ENCODE results near the gene DTYMK.

DNA sequence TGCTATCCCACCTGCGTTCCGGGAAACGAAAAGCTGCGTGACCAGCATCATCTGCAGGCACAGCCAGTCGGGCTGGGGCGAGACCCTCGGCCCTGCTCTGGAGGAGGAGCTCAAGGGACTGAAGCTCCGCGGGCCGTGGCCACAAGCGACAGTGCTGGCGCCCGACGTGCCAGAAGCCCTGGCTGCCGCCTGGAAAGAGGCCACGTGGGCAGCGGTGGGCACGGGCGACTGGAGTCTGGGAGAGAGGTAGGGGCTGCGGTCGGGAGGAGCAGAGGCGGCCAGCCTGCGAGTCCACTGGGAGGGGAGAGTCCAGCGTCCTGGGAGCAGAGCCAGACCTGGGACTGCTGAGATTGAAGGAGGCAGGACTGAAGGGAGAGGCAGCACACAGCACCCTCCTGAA is 9.2 kb downstream of the DTYMK start:
- no peak for TF ChIP-seq POLR2A (IDR thresholded peaks at IDR 0.05)
- TF ChIP-seq EP300 (IDR thresholded peaks at IDR 0.05), result no peak
- TF ChIP-seq, protein P1, sequence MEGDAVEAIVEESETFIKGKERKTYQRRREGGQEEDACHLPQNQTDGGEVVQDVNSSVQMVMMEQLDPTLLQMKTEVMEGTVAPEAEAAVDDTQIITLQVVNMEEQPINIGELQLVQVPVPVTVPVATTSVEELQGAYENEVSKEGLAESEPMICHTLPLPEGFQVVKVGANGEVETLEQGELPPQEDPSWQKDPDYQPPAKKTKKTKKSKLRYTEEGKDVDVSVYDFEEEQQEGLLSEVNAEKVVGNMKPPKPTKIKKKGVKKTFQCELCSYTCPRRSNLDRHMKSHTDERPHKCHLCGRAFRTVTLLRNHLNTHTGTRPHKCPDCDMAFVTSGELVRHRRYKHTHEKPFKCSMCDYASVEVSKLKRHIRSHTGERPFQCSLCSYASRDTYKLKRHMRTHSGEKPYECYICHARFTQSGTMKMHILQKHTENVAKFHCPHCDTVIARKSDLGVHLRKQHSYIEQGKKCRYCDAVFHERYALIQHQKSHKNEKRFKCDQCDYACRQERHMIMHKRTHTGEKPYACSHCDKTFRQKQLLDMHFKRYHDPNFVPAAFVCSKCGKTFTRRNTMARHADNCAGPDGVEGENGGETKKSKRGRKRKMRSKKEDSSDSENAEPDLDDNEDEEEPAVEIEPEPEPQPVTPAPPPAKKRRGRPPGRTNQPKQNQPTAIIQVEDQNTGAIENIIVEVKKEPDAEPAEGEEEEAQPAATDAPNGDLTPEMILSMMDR (IDR thresholded peaks at IDR 0.05), result no peak

All from upper lobe of left lung (tissue), 4 donors.